Liver (tissue), 3 donors: ENCODE results near the gene TMEM204.

Source experiments
- ATF3 ChIP-seq: IDR thresholded peaks from 2 replicates; pipeline ENCODE4 v1.6.1; 2016; ENCODE audit warnings: antibody characterized with exemption
- EGR1 ChIP-seq, 2 donors: IDR thresholded peaks; 2 replicates each; pipeline ENCODE4 v1.6.1; 2016 to 2018; ENCODE audit warnings: antibody characterized with exemption in 2 of 2, low read depth in 2 of 2
- FOXA1 ChIP-seq: IDR thresholded peaks from 2 replicates; pipeline ENCODE4 v1.6.1; 2016; ENCODE audit warnings: antibody characterized with exemption
- GABPA ChIP-seq, 2 donors: IDR thresholded peaks in 1 of 2; conservative IDR thresholded peaks in 1 of 2; 2 replicates each; pipeline ENCODE4 v1.6.1; 2016; ENCODE audit warnings: antibody characterized with exemption in 2 of 2, mild to moderate bottlenecking in 1 of 2, moderate library complexity in 1 of 2
- RAD21 ChIP-seq, 2 donors: IDR thresholded peaks; 2 replicates each; pipeline ENCODE4 v1.6.1; 2016; ENCODE audit warnings: antibody characterized with exemption in 2 of 2, mild to moderate bottlenecking in 2 of 2
- REST ChIP-seq: IDR thresholded peaks from 2 replicates; pipeline ENCODE4 v1.6.1; 2016; ENCODE audit warnings: antibody characterized with exemption, mild to moderate bottlenecking
- SP1 ChIP-seq: IDR thresholded peaks from 2 replicates; pipeline ENCODE4 v1.6.1; 2018; ENCODE audit warnings: antibody characterized with exemption, mild to moderate bottlenecking
- YY1 ChIP-seq: IDR thresholded peaks from 2 replicates; pipeline ENCODE4 v1.6.1; 2016; ENCODE audit warnings: antibody characterized with exemption, mild to moderate bottlenecking
- TF ChIP-seq, protein P1 (sequence below): IDR thresholded peaks from 2 replicates; pipeline ENCODE4 v1.6.1; 2016; ENCODE audit warnings: antibody characterized with exemption
- TF ChIP-seq, protein P2 (sequence below): fragments of 150-350 bp; IDR thresholded peaks from 2 replicates; pipeline ENCODE4 v1.5.1; 2017; ENCODE audit warnings: improper control_type of control experiment, low read depth, low read length; ENCODE audit not compliant: missing input control
- donor health status: healthy.
- donor health status: healthy.

GRCh38 chr16:1489077-1489476, 44.4 kb upstream of the TMEM204 start:
- TF ChIP-seq, protein P1, sequence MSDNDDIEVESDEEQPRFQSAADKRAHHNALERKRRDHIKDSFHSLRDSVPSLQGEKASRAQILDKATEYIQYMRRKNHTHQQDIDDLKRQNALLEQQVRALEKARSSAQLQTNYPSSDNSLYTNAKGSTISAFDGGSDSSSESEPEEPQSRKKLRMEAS, result no peak
- TF ChIP-seq, protein P2, sequence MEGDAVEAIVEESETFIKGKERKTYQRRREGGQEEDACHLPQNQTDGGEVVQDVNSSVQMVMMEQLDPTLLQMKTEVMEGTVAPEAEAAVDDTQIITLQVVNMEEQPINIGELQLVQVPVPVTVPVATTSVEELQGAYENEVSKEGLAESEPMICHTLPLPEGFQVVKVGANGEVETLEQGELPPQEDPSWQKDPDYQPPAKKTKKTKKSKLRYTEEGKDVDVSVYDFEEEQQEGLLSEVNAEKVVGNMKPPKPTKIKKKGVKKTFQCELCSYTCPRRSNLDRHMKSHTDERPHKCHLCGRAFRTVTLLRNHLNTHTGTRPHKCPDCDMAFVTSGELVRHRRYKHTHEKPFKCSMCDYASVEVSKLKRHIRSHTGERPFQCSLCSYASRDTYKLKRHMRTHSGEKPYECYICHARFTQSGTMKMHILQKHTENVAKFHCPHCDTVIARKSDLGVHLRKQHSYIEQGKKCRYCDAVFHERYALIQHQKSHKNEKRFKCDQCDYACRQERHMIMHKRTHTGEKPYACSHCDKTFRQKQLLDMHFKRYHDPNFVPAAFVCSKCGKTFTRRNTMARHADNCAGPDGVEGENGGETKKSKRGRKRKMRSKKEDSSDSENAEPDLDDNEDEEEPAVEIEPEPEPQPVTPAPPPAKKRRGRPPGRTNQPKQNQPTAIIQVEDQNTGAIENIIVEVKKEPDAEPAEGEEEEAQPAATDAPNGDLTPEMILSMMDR, result no peak
- TF ChIP-seq GABPA (IDR thresholded peaks at IDR 0.05 in 1 of 2, conservative IDR thresholded peaks at IDR 0.05 in 1 of 2), result no peak
- no peak for TF ChIP-seq EGR1 (IDR thresholded peaks at IDR 0.05; ENCODE audit: low read depth in 2 of 2)
- TF ChIP-seq ATF3, result no peak
- TF ChIP-seq SP1, result no peak
- TF ChIP-seq REST, result no peak
- no peak for TF ChIP-seq FOXA1
- TF ChIP-seq RAD21 (IDR thresholded peaks at IDR 0.05), result no peak
- TF ChIP-seq YY1, result no peak
